Caco-2 (cell line): ENCODE results near the gene ZNF148. TPM values are rescaled to one million over a fixed set of nuclear protein-coding genes. Genes with fewer than 3 reads are reported as not detected.

ENCODE experiments used
- BruUV-seq: library from RNA; stranded (reverse); fragments of 400-500 nt; replicated peaks from 2 replicates; lab custom pipeline; 2021; lab: Mats Ljungman, UMichigan
- CTCF ChIA-PET: fragments of 300-600 bp; sonication (Branson Sonifier 250); formaldehyde crosslinking; loops from one replicate; lab custom pipeline; 2022; ENCODE audit warnings: antibody characterized with exemption; lab: Charles Lee
- POLR2A ChIA-PET: fragments of 300-600 bp; sonication (Branson Sonifier 250); formaldehyde crosslinking; loops from one replicate; lab custom pipeline; 2022; ENCODE audit warnings: antibody characterized with exemption; lab: Charles Lee
- DNase-seq, 2 experiments: peaks; one replicate each; pipeline versions ENCODE4 v3.0.0 to v3.0.0-alpha.2; 2020 to 2022
- H3K27me3 ChIP-seq: replicated peaks from 2 replicates; pipeline ENCODE4 v1.6.0; 2011; ENCODE audit warnings: low read length; ENCODE audit not compliant: control insufficient read depth, insufficient read depth
- H3K36me3 ChIP-seq: 2 replicates; pipeline ENCODE4 v1.5.1; 2011; ENCODE audit warnings: low read length; ENCODE audit not compliant: control insufficient read depth, insufficient read depth
- H3K4me1 ChIP-seq: fragments of 250-450 bp; sonication (Bioruptor Pico); 2 replicates; pipeline ENCODE4 v1.5.1; 2020; ENCODE audit warnings: mild to moderate bottlenecking
- H3K4me3 ChIP-seq: 2 replicates; pipeline ENCODE4 v1.5.1; 2011; ENCODE audit warnings: low read depth, mild to moderate bottlenecking, control low read depth, low read length
- H3K9me3 ChIP-seq: fragments of 250-450 bp; sonication (Bioruptor Pico); 2 replicates; pipeline ENCODE4 v1.5.1; 2020; ENCODE audit warnings: mild to moderate bottlenecking, moderate library complexity
- H3K27ac Mint-ChIP-seq: one replicate; pipeline ENCODE4 v1.8.0; 2022; ENCODE audit warnings: mixed read lengths; ENCODE audit not compliant: unreplicated experiment
- H3K27me3 Mint-ChIP-seq: one replicate; pipeline ENCODE4 v1.8.0; 2022; ENCODE audit warnings: mixed read lengths; ENCODE audit not compliant: insufficient read depth, unreplicated experiment
- H3K36me3 Mint-ChIP-seq: one replicate; pipeline ENCODE4 v1.8.0; 2022; ENCODE audit warnings: mild to moderate bottlenecking, mixed read lengths; ENCODE audit not compliant: insufficient read depth, unreplicated experiment
- H3K4me1 Mint-ChIP-seq: one replicate; pipeline ENCODE4 v1.8.0; 2022; ENCODE audit warnings: low read depth, mixed read lengths; ENCODE audit not compliant: unreplicated experiment
- H3K4me3 Mint-ChIP-seq: one replicate; pipeline ENCODE4 v1.8.0; 2022; ENCODE audit warnings: mild to moderate bottlenecking, moderate library complexity, mixed read lengths; ENCODE audit not compliant: unreplicated experiment
- H3K9me3 Mint-ChIP-seq: one replicate; pipeline ENCODE4 v1.8.0; 2022; ENCODE audit warnings: mixed read lengths; ENCODE audit not compliant: unreplicated experiment
- CTCF ChIP-seq, 2 experiments: fragments of 200-600 bp in 1 of 2; IDR thresholded peaks; 1 replicate in 1 of 2; 2 replicates in 1 of 2; pipeline versions ENCODE4 v1.5.1 to v1.8.0; 2011 to 2022; ENCODE audit warnings: antibody characterized with exemption in 1 of 2, control low read depth in 1 of 2, inconsistent platforms in 1 of 2, low read depth in 1 of 2, low read length in 1 of 2, mild to moderate bottlenecking in 1 of 2, moderate library complexity in 1 of 2; ENCODE audit not compliant: insufficient read depth in 1 of 2, severe bottlenecking in 1 of 2, unreplicated experiment in 1 of 2
- intact Hi-C: fragments of 100-400 bp; cut with micrococcal nuclease; formaldehyde crosslinking; loops from one replicate; pipeline ENCODE4 v1.10.0; 2022; ENCODE audit not compliant: unreplicated experiment
- total RNA-seq: library from RNA; stranded (reverse); gene quantifications from 2 replicates; pipeline ENCODE4 v1.2.3, GENCODE V29; 2022

The ZNF148 gene
- total RNA-seq, 1 experiment from 2014 or later = 33.3 TPM

- Histone ChIP-seq H3K4me3 (no peak overlapping the region), H3K4me1 (peaks cover 3% of the 10 kb centered on the region; the same call in 1 of the 2 replicates), H3K27me3 (no peaks in the 10 kb centered on the region), H3K9me3 (no peaks in the 10 kb centered on the region), H3K36me3 (no peaks in the 10 kb centered on the region)
- H3K36me3 Mint-ChIP-seq = peaks cover 21% of the 10 kb centered on the region
- CTCF ChIA-PET = no interaction called here
- TF ChIP-seq CTCF (IDR thresholded peaks at IDR 0.05; ENCODE audit: insufficient read depth in 1 of 2, low read depth in 1 of 2, low read length in 1 of 2, severe bottlenecking in 1 of 2, unreplicated experiment in 1 of 2) = no peak
- no peak overlapping the region for H3K4me3 Mint-ChIP-seq
- no peaks in the 10 kb centered on the region for H3K9me3 Mint-ChIP-seq
- no TSS peak for BruUV-seq
- no peaks in the 10 kb centered on the region for H3K27me3 Mint-ChIP-seq
- peaks cover 22% of the 10 kb centered on the region for H3K4me1 Mint-ChIP-seq
- no peak overlapping the region for H3K27ac Mint-ChIP-seq
- POLR2A ChIA-PET = no interaction called here
- intact Hi-C loops = no loop called here
- DNase-seq = no peak
Observed at GRCh38 chr3:125356140-125357026, 18.7 kb downstream of the ZNF148 start.

GRCh38 chr3:125353659-125354058, 21.5 kb downstream of the ZNF148 start:
- H3K9me3 Mint-ChIP-seq = no peaks in the 10 kb centered on the region
- H3K4me1 Mint-ChIP-seq = peaks cover 15% of the 10 kb centered on the region
- H3K4me3 Mint-ChIP-seq = no peak overlapping the region
- Histone ChIP-seq H3K4me3 (no peak overlapping the region), H3K27me3 (no peaks in the 10 kb centered on the region), H3K36me3 (no peaks in the 10 kb centered on the region), H3K9me3 (no peaks in the 10 kb centered on the region; the same call in 1 of the 2 replicates), H3K4me1 (peaks cover 3% of the 10 kb centered on the region; the same call in 1 of the 2 replicates)
- intact Hi-C loops = no loop called here
- ChIA-PET POLR2A (no interaction called here), CTCF (no interaction called here)
- H3K27me3 Mint-ChIP-seq = no peaks in the 10 kb centered on the region
- no peak for DNase-seq
- peaks cover 21% of the 10 kb centered on the region for H3K36me3 Mint-ChIP-seq
- H3K27ac Mint-ChIP-seq = no peak overlapping the region
- TF ChIP-seq CTCF (IDR thresholded peaks at IDR 0.05; ENCODE audit: insufficient read depth in 1 of 2, low read depth in 1 of 2, low read length in 1 of 2, severe bottlenecking in 1 of 2, unreplicated experiment in 1 of 2) = no peak
- BruUV-seq = no TSS peak

GRCh38 chr3:125353128-125353527, 22.0 kb downstream of the ZNF148 start:
- Histone ChIP-seq H3K27me3 (no peaks in the 10 kb centered on the region), H3K36me3 (no peaks in the 10 kb centered on the region), H3K9me3 (no peaks in the 10 kb centered on the region; the same call in 1 of the 2 replicates), H3K4me3 (no peak overlapping the region), H3K4me1 (peaks cover 3% of the 10 kb centered on the region; the same call in 1 of the 2 replicates)
- no peaks in the 10 kb centered on the region for H3K27me3 Mint-ChIP-seq
- H3K27ac Mint-ChIP-seq = no peak overlapping the region
- POLR2A ChIA-PET = no interaction called here
- no peak for TF ChIP-seq CTCF (IDR thresholded peaks at IDR 0.05; ENCODE audit: insufficient read depth in 1 of 2, low read depth in 1 of 2, low read length in 1 of 2, severe bottlenecking in 1 of 2, unreplicated experiment in 1 of 2)
- CTCF ChIA-PET = no interaction called here
- intact Hi-C loops = no loop called here
- peaks cover 15% of the 10 kb centered on the region for H3K4me1 Mint-ChIP-seq
- BruUV-seq = no TSS peak
- peaks cover 21% of the 10 kb centered on the region for H3K36me3 Mint-ChIP-seq
- no peak for DNase-seq
- no peaks in the 10 kb centered on the region for H3K9me3 Mint-ChIP-seq
- H3K4me3 Mint-ChIP-seq = no peak overlapping the region
